HepG2 (cell line): ENCODE measurements around the gene ULK4. TPM values are rescaled to one million over a fixed set of nuclear protein-coding genes. Genes with fewer than 3 reads are reported as not detected.
A peak's percentile ranks its signal among the peaks of the same experiment; 100 is the strongest.

ENCODE experiments used
- ATAC-seq: fragments of 200-7000 bp; cut with Tn5 transposase; 3 replicates; pipeline ENCODE4 v1.9.1; 2020; ENCODE audit warnings: mild to moderate bottlenecking, moderate library complexity
- BruUV-seq: library from RNA; stranded (reverse); fragments of 400-500 nt; replicated peaks from 2 replicates; lab custom pipeline; 2021; lab: Mats Ljungman, UMichigan
- CTCF ChIA-PET: fragments of 300-600 bp; formaldehyde crosslinking; extraction: SDS; loops from one replicate; lab custom pipeline; 2021; ENCODE audit warnings: low total read pairs, inconsistent platforms, low intra/inter-chr PET ratio; lab: Yijun Ruan, JAX
- POLR2A ChIA-PET: fragments of 350-600 bp; sonication (Branson Sonifier 250); formaldehyde crosslinking; loops from one replicate; lab custom pipeline; 2020; ENCODE audit warnings: antibody characterized with exemption, inconsistent platforms; lab: Yijun Ruan, JAX
- DNase-seq: peaks from one replicate; pipeline ENCODE4 v3.0.0-alpha.2; 2015; ENCODE audit warnings: low spot score
- FAIRE-seq: peaks from 3 replicates; lab custom pipeline; 2011; peaks lifted over from hg19 to GRCh38; lab: Jason Lieb, UNC
- H2AFZ ChIP-seq: one replicate; pipeline ENCODE4 v1.6.1; 2011; ENCODE audit warnings: low read length, inconsistent platforms
- H3K27ac ChIP-seq: fragments of 300-600 bp; 3 replicates; pipeline ENCODE4 v1.8.0; 2011; ENCODE audit warnings: mixed run types, mild to moderate bottlenecking, mixed read lengths, low read length, inconsistent platforms; ENCODE audit not compliant: insufficient read depth; ENCODE audit errors: extremely low read length
- H3K27me3 ChIP-seq, 2 experiments: fragments of 200-600 bp in 1 of 2; 2 replicates in 1 of 2; 3 replicates in 1 of 2; pipeline versions ENCODE4 v1.6.0 to v1.8.0; 2011; ENCODE audit warnings: low read length in 2 of 2, mild to moderate bottlenecking in 2 of 2, moderate library complexity in 2 of 2, inconsistent platforms in 1 of 2; ENCODE audit not compliant: insufficient read depth in 2 of 2, control insufficient read depth in 1 of 2
- H3K36me3 ChIP-seq, 2 experiments: fragments of 200-600 bp in 1 of 2; replicated peaks in 1 of 2; 2 replicates in 1 of 2; 3 replicates in 1 of 2; pipeline versions ENCODE4 v1.5.1 to v1.8.0; 2011; ENCODE audit warnings: low read length in 2 of 2, inconsistent platforms in 1 of 2; ENCODE audit not compliant: insufficient read depth in 2 of 2, control insufficient read depth in 1 of 2
- H3K4me1 ChIP-seq: 2 replicates; pipeline ENCODE4 v1.5.1; 2012; ENCODE audit warnings: low read length, inconsistent platforms; ENCODE audit not compliant: insufficient read depth
- H3K4me2 ChIP-seq: 2 replicates; pipeline ENCODE4 v1.6.0; 2011; ENCODE audit warnings: low read depth, low read length, inconsistent platforms
- H3K4me3 ChIP-seq, 3 experiments: fragments of 200-600 bp in 1 of 3; sonication (generic), shearing (Covaris generic) in 1 of 3; replicated peaks in 1 of 3; 2 replicates each; pipeline ENCODE4 v1.5.1; 2011 to 2016; ENCODE audit warnings: low read length in 3 of 3, inconsistent platforms in 2 of 3, low read depth in 2 of 3, mild to moderate bottlenecking in 2 of 3, control low read depth in 1 of 3, mixed read lengths in 1 of 3; ENCODE audit not compliant: insufficient read depth in 1 of 3
- H3K79me2 ChIP-seq: one replicate; pipeline ENCODE4 v1.6.1; 2011; ENCODE audit warnings: low read length, inconsistent platforms; ENCODE audit not compliant: insufficient read depth
- H3K9ac ChIP-seq: 2 replicates; pipeline ENCODE4 v1.6.0; 2011; ENCODE audit warnings: mild to moderate bottlenecking, low read depth, low read length, inconsistent platforms; ENCODE audit not compliant: insufficient read depth
- H3K9me3 ChIP-seq: 2 replicates; pipeline ENCODE4 v1.5.1; 2012; ENCODE audit warnings: mild to moderate bottlenecking, low read length
- H4K20me1 ChIP-seq: 2 replicates; pipeline ENCODE4 v1.6.0; 2011; ENCODE audit warnings: inconsistent platforms, mild to moderate bottlenecking, low read length, moderate library complexity; ENCODE audit not compliant: insufficient read depth
- AGO2 ChIP-seq: fragments of 200-400 bp; formaldehyde crosslinking; optimal IDR thresholded peaks from 2 replicates; pipeline ENCODE3; 2017; ENCODE audit warnings: mild to moderate bottlenecking, low read depth, low read length, moderate library complexity
- FOSL1 ChIP-seq: sonication (generic); formaldehyde crosslinking; IDR thresholded peaks from 2 replicates; pipeline ENCODE4 v1.9.0; 2021; ENCODE audit warnings: missing genetic modification reagents, borderline replicate concordance
- GATAD2A ChIP-seq: IDR thresholded peaks from 2 replicates; pipeline ENCODE4 v1.6.1; 2016
- HOXA5 ChIP-seq: sonication (generic); formaldehyde crosslinking; IDR thresholded peaks from 2 replicates; pipeline ENCODE4 v1.4.0; 2020; ENCODE audit warnings: missing genetic modification reagents
- JDP2 ChIP-seq: sonication (generic); formaldehyde crosslinking; IDR thresholded peaks from 2 replicates; pipeline ENCODE4 v1.8.1; 2022; ENCODE audit warnings: missing genetic modification reagents, borderline replicate concordance
- NFE2 ChIP-seq: sonication (generic); formaldehyde crosslinking; IDR thresholded peaks from 2 replicates; pipeline ENCODE4 v1.4.0; 2020; ENCODE audit warnings: missing genetic modification reagents
- PCBP1 ChIP-seq: fragments of 200-400 bp; formaldehyde crosslinking; IDR thresholded peaks from 2 replicates; pipeline ENCODE4 v1.6.1; 2017; ENCODE audit warnings: mild to moderate bottlenecking, low read depth, low read length, borderline replicate concordance
- PRPF4 ChIP-seq: fragments of 200-400 bp; formaldehyde crosslinking; IDR thresholded peaks from 2 replicates; pipeline ENCODE4 v1.6.1; 2016; ENCODE audit warnings: low read length, low read depth; ENCODE audit not compliant: poor library complexity, severe bottlenecking
- SIX4 ChIP-seq: sonication (generic); formaldehyde crosslinking; IDR thresholded peaks from 2 replicates; pipeline ENCODE4 v1.4.0; 2020; ENCODE audit warnings: missing genetic modification reagents
- SOX5 ChIP-seq: IDR thresholded peaks from 2 replicates; pipeline ENCODE4 v1.6.1; 2016; ENCODE audit warnings: borderline replicate concordance
- SRY ChIP-seq: sonication (generic); formaldehyde crosslinking; IDR thresholded peaks from 2 replicates; pipeline ENCODE4 v1.8.0; 2022; ENCODE audit warnings: mild to moderate bottlenecking, missing genetic modification reagents
- ZBTB34 ChIP-seq: sonication (generic); formaldehyde crosslinking; IDR thresholded peaks from 2 replicates; pipeline ENCODE4 v1.8.0; 2022; ENCODE audit warnings: mild to moderate bottlenecking, missing genetic modification reagents
- ZBTB38 ChIP-seq: sonication (generic); formaldehyde crosslinking; IDR thresholded peaks from 2 replicates; pipeline ENCODE4 v1.5.1; 2020; ENCODE audit warnings: mild to moderate bottlenecking, missing genetic modification reagents
- ZBTB44 ChIP-seq: sonication (generic); formaldehyde crosslinking; IDR thresholded peaks from 2 replicates; pipeline ENCODE4 v1.4.0; 2020; ENCODE audit warnings: missing genetic modification reagents
- ZC3H4 ChIP-seq: sonication (generic); formaldehyde crosslinking; IDR thresholded peaks from 2 replicates; pipeline ENCODE4 v1.4.0; 2020; ENCODE audit warnings: missing genetic modification reagents, borderline replicate concordance
- ZNF136 ChIP-seq: sonication (generic); formaldehyde crosslinking; IDR thresholded peaks from 2 replicates; pipeline ENCODE4 v1.8.1; 2022; ENCODE audit warnings: low read depth, mild to moderate bottlenecking, moderate library complexity, missing genetic modification reagents
- ZNF280D ChIP-seq: sonication (generic); formaldehyde crosslinking; IDR thresholded peaks from 2 replicates; pipeline ENCODE4 v1.5.1; 2020; ENCODE audit warnings: mild to moderate bottlenecking, missing genetic modification reagents
- ZNF598 ChIP-seq: sonication (generic); formaldehyde crosslinking; IDR thresholded peaks from 2 replicates; pipeline ENCODE4 v1.5.1; 2020; ENCODE audit warnings: mild to moderate bottlenecking, missing genetic modification reagents, borderline replicate concordance
- ZNF672 ChIP-seq: sonication (generic); formaldehyde crosslinking; IDR thresholded peaks from 2 replicates; pipeline ENCODE4 v1.8.1; 2022; ENCODE audit warnings: missing genetic modification reagents
- ZNF713 ChIP-seq: sonication (generic); formaldehyde crosslinking; IDR thresholded peaks from 2 replicates; pipeline ENCODE4 v1.4.0; 2020; ENCODE audit warnings: mild to moderate bottlenecking, missing genetic modification reagents
- WGBS: methylation state at CpG from one replicate; pipeline ENCODE4 v1.1.6; 2017; ENCODE audit warnings: low lambda C conversion rate; 5-methylcytosine and 5-hydroxymethylcytosine counted together
- in situ Hi-C: cut with HindIII; loops from 2 replicates; pipeline ENCODE4 v1.10.0; 2017; ENCODE audit warnings: low pct_unique_long_range_greater_than_20kb; ENCODE audit not compliant: extremely low pct_ligation_motif_present
- intact Hi-C: fragments of 100-400 bp; cut with micrococcal nuclease; formaldehyde crosslinking; loops from one replicate; pipeline ENCODE4 v1.10.0; 2022; ENCODE audit not compliant: unreplicated experiment
- polyA plus RNA-seq, 8 experiments: library from polyadenylated mRNA; depleted of rRNA in 3 of 8; stranded (reverse) in 7 of 8; unstranded in 1 of 8; fragments of >200 nt; fragmentation: Illumina TruSeq in 4 of 8; extraction: Trizol in 4 of 8; gene quantifications; 2 replicates each; pipeline versions ENCODE4 v1.2.1 to v1.2.3, GENCODE V29; 2011 to 2016; ENCODE audit warnings: low read depth in 4 of 8, missing spikeins in 1 of 8, mixed read lengths in 1 of 8; ENCODE audit not compliant: insufficient read depth in 1 of 8
- total RNA-seq, 5 experiments: library from RNA; depleted of rRNA; stranded (reverse); fragments of >200 nt; fragmentation: Illumina TruSeq; extraction: Trizol; gene quantifications; 2 replicates each; pipeline ENCODE4 v1.2.3, GENCODE V29; 2016; ENCODE audit warnings: low read depth in 1 of 5

ULK4 gene
- total and polyA plus RNA-seq, 2 of the 13 experiments (the other 11 are each of a cell fraction or from before 2014, with no cell fraction given), result 6.7 to 11.8 TPM

GRCh38 chr3:41267975-41268640 lies 693.8 kb downstream of the ULK4 start:
- Histone ChIP-seq H3K36me3 (no peaks in the 10 kb centered on the region; a peak in 1 of 5 replicates), H3K4me3 (no peak overlapping the region), H3K79me2 (peaks cover 9% of the 10 kb centered on the region), H3K4me2 (peak overlapping the region; percentile 65), H3K9ac (peak overlapping the region; percentile 42), H2AFZ (no peak overlapping the region), H3K9me3 (no peaks in the 10 kb centered on the region), H3K27me3 (no peaks in the 10 kb centered on the region), H3K4me1 (peaks cover 67% of the 10 kb centered on the region), H4K20me1 (no peaks in the 10 kb centered on the region), H3K27ac (peak overlapping the region; percentile 74)
- in situ Hi-C loops (no loop called here), intact Hi-C loops (loop anchor here (1.0 kb wide), 1 partner anchor 21 kb away; no protein-coding TSS in a partner anchor)
- peak; percentile 89 for ATAC-seq
- DNase-seq, result peak; percentile 96
- ChIA-PET CTCF (no interaction called here), POLR2A (interaction anchor here (2.4 kb wide), 1 partner anchor 69 kb away, joined by 6 read pairs; the partner anchor contains the start of gene CTNNB1)
- FAIRE-seq, result peak; percentile 83
- BruUV-seq, result no TSS peak
- WGBS, result 67% methylated on average over 7 of the region's 8 CpGs
- TF ChIP-seq SOX5, result peak; percentile 94
- TF ChIP-seq GATAD2A (CRISPR knock-in tag), result peak; percentile 98
- TF ChIP-seq SIX4 (CRISPR knock-in tag), result peak; percentile 100
- TF ChIP-seq PCBP1, result no peak
- no peak for TF ChIP-seq HOXA5 (CRISPR knock-in tag)
- no peak for TF ChIP-seq ZNF713 (CRISPR knock-in tag)
- TF ChIP-seq ZNF598 (CRISPR knock-in tag), result no peak
- TF ChIP-seq ZBTB34 (CRISPR knock-in tag), result 0 out of 2 replicates have a peak, but pooled peaks have one; percentile 52
- no peak for TF ChIP-seq AGO2
- TF ChIP-seq ZNF136 (CRISPR knock-in tag), result no peak
- TF ChIP-seq ZBTB44, result no peak
- TF ChIP-seq ZNF280D (CRISPR knock-in tag), result peak; percentile 66; the same call in 1 of the 2 replicates
- TF ChIP-seq ZNF672 (CRISPR knock-in tag), result no peak
- TF ChIP-seq NFE2, result peak; percentile 99
- no peak for TF ChIP-seq JDP2 (CRISPR knock-in tag)
- no peak for TF ChIP-seq ZC3H4
- TF ChIP-seq ZBTB38, result no peak
- no peak for TF ChIP-seq PRPF4
- TF ChIP-seq SRY (CRISPR knock-in tag), result no peak
- TF ChIP-seq FOSL1 (CRISPR knock-in tag), result peak; percentile 98
